HG03196 (cell line): ENCODE results near the gene ALK.

ENCODE experiments used
- ATAC-seq: cut with Tn5 transposase; IDR thresholded peaks from one replicate; pipeline ENCODE4 v1.9.1; 2021; ENCODE audit not compliant: unreplicated experiment

Gene ALK

GRCh38 chr2:29388071-29388470 lies 533.3 kb downstream of the ALK start:
- ATAC-seq, result no peak

GRCh38 chr2:29382486-29382885 lies 538.9 kb downstream of the ALK start:
- no peak for ATAC-seq

DNA sequence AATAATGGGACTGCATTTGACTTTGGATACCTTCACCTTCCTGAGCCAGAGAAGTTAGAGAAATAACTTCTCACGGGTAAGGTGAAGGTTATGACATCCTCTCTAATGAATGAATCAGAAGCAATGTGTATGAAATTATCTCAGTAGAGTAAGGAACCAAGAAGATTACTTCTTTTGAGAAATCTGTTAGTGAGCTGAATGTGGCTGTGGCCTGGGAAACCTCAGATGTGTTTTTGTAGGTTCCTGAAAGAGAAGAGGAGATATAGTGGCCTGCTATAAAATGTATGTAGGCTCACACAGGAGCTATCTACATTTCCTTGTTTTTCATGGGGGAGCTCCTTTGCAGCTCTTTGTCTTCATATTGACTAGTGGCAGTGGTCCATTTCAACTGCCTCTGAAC lies 543.6 kb downstream of the ALK start:
- ATAC-seq, result no peak

GRCh38 chr2:29376541-29376940 lies 544.8 kb downstream of the ALK start:
- ATAC-seq, result no peak

DNA sequence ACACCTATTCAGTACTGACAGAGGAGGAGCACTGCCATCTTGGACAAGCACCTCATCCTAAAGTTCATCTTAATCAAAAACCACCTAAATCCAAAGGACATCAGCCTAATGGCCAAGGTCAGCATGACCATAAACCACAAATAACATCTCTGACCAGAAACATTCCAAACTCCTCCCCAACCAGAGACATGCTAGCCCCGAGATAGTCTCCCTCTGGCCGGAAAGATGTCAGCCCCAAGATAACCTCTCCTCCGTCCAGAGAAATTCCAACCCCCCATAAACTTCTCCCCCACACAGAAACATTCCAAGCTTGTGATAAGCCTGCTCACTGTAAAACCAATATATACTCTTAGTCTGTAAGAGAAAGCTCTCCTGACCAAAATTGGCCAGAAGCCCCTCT lies 545.5 kb downstream of the ALK start:
- no peak for ATAC-seq

- no peak for ATAC-seq
Measured at GRCh38 chr2:29374823-29375222, 546.6 kb downstream of the ALK start.

GRCh38 chr2:29373870-29374269 lies 547.5 kb downstream of the ALK start:
- no peak for ATAC-seq

DNA sequence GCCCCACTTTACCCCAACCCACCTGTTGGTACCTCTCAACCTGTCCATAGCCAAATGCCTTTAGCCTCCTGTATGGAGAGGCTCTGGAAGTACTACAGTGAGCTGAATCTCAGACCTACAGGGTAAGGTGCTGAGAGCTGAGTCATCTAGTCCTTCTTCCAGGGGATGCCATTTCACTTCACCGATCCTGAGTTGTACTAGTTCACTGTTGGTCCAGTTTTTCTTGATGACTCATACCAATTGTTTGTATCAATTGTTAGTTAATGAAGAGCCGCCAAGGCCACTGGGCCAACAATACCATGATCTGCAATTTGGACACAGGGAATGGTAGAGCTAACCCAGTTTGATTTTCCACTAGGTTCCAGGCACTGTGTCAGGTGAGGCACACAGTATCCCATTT lies 549.2 kb downstream of the ALK start:
- ATAC-seq, result no peak

DNA sequence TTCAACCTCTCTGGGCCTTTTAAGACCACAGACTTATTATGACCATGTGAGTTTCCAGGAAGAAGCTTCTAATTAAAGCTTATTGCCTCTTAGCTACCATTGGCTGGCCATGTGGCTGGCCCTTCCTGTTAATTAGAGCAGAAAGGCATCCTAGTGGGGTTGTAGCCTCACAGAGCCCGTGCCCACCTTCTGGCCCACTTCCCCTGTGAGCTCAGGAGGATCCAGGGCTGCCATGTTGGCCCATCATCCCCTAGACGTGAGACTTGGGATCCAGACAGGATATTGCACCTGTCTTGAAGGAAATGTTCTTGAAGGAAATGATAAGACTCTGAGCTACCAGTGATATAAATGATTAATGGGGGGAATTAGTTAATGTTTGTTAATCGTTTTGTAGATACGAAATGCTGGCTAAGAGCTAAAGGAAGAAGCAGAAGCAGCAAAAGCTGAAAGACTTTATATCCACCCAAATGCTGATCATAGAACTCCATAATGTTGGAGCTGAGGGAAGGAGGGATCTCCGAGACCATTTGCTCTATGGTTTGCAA lies 550.7 kb downstream of the ALK start:
- ATAC-seq, result no peak

DNA sequence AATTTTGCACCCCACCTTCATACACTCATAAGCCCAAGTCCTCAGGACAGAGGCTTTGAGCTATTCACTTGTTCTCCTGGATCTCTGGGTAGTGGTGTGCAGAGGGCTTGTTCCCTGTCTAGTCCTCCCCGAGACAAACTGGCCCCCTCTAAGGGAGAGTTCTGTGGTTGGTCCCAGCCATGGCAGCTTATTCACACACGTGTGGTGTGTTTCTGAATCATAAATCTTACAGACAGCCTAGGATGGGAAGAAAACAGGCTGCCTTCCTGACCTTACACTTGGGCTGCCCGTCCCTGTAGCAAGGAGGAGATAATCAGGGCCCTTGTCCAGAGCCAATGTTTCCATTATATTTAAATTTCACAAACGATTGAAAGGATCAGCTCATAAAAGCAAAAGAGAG lies 551.2 kb downstream of the ALK start:
- no peak for ATAC-seq

- ATAC-seq, result no peak
Measured at GRCh38 chr2:29368659-29369040, 552.7 kb downstream of the ALK start.

GRCh38 chr2:29367986-29368658 lies 553.3 kb downstream of the ALK start:
- ATAC-seq, result no peak

DNA sequence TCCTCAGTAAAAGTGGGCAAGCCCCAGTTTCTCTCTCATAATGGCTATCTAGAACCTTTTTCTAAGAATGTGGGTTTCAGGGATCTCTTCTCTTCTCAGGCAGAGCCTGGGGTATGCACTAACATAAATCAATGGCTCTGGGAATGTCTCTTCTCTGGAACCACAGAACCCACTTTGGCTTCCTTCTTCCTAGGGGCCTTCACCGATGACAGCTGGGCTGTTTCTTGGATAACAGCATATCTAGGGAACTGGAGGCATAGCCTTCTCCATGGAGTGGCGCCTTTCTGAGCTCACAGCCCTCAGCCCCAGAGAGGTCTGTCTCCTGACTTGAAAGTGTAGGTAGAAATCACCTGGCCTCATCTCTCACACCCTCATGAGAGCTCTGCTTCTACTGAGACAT lies 558.3 kb downstream of the ALK start:
- ATAC-seq, result no peak

GRCh38 chr2:29361231-29361630 lies 560.2 kb downstream of the ALK start:
- no peak for ATAC-seq

GRCh38 chr2:29360016-29360784 lies 561.2 kb downstream of the ALK start:
- ATAC-seq, result no peak

DNA sequence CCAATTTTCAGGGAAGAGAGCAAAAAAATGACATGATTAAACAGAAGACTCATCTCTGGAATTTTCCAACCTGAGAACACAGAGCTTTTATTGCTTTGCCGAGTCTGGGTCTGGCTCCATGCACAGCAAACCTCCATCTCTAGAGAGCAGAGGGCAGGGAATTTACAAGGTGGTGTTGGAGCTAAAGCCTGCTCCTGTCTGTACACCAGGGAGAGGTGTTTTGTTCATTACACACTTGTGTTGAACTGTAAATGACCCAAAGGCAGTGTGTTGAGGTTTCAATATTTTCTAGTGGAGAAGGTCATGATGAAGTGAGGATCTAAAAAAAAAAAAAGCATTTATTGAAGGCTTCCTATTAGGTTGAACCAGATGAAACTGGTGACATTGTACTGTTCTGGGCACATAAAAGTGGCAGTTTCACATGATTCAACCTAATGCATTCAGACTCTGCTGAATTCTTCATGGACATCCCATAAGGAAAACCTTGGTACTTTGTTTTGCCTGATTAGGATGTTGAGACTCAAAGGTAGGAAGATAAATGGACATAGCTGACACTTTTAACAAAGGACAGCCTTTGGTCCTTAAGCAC lies 567.9 kb downstream of the ALK start:
- no peak for ATAC-seq

DNA sequence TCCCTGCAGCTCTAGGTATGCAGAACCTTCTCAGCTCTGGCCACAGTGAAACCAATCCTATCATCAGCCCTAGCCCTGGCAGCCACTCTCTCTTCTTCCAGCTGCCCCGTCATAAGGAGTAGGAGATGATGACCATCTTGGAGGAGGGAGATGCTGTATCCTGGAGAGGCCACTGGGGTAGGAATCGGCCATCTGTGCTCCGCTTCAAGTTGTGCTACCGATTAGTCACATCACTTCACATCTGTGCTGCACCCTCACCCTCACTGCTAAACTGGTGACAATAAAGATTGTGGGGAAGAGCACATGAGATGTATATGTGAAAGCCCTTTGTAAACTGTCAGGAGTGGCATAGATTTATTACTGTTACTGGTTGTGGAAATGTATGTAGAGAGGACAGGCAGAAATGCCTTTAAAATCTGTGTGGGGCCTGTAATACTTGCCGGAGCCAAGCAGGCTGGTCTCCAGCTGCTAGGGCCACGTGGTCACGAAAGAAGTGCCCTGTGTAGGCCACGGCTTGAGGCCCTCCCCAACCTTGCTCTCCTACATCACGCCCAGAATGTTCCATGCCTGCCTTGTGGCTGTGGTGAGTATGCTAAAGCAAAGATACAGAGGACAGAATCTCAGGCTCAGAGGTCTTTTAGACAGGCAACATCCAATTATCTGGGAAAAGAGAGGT lies 569.3 kb downstream of the ALK start:
- ATAC-seq, result no peak

- no peak for ATAC-seq
Measured at GRCh38 chr2:29351248-29351647, 570.1 kb downstream of the ALK start.

- no peak for ATAC-seq
Measured at GRCh38 chr2:29349316-29350030, 571.9 kb downstream of the ALK start.

GRCh38 chr2:29347774-29348461 lies 573.5 kb downstream of the ALK start:
- ATAC-seq, result no peak
